DMS79 (cell line): Measurements from ENCODE around the gene CYP2B6.
"Not testable (repeated sequence)": the region's sequence is repeated elsewhere in the genome, so short reads cannot be mapped to it uniquely, and the experiment has no call there.

ENCODE experiments used
- DNase-seq: peaks from one replicate; lab custom pipeline; 2025; lab: John Stamatoyannopoulos, UW

The CYP2B6 gene

GRCh38 chr19:40980743-40981442, 10.2 kb upstream of the CYP2B6 start:
- not testable (repeated sequence) for DNase-seq

- no peak for DNase-seq
Measured at GRCh38 chr19:40981591-40981990, 9.5 kb upstream of the CYP2B6 start.

DNA sequence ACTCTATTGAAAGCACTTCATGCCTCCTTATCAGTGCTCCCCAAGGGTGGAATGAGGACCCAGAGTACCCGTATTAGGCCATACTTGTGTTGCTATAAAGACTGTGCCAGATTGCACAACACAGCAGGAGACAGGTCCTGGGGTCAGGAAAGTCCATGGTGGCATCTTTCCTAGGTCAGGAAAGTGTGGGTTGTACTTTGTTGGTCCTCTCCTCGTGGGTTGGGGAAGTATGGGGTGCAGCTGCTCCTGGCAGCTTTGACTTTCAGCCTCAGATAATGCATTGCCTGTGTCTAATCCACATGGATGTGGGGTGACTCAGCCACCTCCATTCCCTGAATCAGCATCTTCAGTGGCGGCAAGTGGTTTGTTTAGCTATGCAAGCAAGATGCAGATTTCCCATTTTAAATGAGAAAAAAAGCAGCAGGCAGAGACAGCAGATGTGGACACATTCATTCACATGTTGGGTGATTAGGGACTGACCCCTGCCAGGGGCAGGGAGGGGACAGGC, 8.4 kb upstream of the CYP2B6 start:
- no peak for DNase-seq

GRCh38 chr19:40989453-40989852, 1.6 kb upstream of the CYP2B6 start:
- no peak for DNase-seq

DNA sequence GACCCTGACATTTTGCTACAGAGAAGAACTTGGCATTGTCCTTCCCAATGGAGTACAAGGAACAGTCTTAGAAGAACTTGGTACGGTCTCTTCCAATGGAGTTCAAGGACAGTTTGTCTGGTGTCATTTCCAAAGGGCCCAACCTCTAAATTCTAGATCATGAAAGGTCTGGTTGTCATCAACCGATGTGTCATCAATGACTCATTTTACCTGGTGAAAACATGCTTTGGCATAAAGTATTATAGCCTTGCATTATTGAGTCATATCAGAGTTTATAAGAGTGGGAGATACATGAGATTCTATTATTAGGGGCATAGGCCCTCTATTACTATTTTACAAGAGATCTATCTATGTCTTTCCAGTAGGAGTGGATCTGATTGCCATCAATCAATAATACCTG, 4.3 kb downstream of the CYP2B6 start:
- no peak for DNase-seq

DNA sequence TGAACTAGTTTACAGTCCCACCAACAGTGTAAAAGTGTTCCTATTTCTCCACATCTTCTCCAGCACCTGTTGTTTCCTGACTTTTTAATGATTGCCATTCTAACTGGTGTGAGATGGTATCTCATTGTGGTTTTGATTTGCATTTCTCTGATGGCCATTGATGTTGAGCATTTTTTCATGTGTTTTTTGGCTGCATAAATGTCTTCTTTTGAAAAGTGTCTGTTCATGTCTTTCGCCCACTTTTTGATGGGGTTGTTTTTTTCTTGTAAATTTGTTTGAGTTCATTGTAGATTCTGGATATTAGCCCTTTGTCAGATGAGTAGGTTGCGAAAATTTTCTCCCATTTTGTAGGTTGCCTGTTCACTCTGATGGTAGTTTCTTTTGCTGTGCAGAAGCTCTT, 7.9 kb downstream of the CYP2B6 start:
- not testable (repeated sequence) for DNase-seq

GRCh38 chr19:41000310-41000737, 9.2 kb downstream of the CYP2B6 start:
- no peak for DNase-seq

DNA sequence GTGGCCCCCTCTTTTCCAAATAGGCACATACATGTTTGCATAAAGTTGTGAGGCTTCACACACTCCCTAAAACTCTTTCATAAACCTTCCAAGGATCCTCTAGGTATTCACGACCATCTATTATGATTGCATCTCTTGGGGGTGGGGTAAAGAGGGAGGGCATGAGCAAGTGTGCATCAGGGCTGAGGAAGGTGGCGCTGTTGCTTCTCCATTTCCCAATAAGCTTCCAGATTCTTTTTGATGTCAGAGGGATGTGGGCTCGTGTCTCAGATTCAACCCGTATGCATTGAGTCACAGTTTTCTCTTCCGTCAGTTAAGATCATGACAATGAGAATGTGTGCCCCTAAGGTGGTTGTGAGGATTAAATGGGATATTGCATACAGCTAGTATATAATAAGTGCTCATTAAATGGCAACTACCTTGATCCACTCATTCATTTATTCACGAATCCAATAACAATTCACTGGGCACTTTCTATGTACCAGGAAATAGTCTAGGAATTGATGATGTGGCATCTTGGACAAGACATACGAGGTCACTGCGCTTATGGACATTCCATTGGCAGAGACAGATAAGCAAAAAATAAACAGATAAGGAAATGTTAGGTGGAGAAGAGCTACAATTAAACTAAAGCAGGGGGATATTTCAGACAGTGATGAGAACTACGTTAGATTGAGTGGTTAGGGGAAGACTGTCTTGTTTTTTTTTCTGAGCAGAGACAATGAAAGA, 10.3 kb downstream of the CYP2B6 start:
- DNase-seq: no peak

DNA sequence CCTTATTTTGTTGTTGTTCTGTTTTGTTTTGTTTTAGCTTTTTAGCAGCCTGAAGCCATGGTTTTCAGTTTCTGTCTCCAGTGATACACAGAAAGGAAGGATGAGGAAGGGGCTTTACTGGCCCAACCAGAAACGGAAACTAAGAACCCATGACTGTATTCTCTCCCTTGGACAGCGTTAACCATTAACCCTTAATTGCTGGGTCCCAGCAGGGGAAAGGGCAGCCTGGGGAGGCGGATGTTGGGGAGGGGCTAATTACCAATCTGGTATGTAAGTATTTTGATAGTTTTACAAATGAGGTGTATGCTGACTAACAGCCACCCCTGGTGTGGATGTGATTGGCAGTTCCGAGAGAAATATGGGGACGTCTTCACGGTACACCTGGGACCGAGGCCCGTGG, 12.6 kb downstream of the CYP2B6 start:
- DNase-seq: not testable (repeated sequence)

- no peak for DNase-seq
Measured at GRCh38 chr19:41009700-41010235, 18.7 kb downstream of the CYP2B6 start.

- DNase-seq: no peak
Measured at GRCh38 chr19:41013359-41013758, 22.3 kb downstream of the CYP2B6 start.

GRCh38 chr19:41014643-41015042, 23.6 kb downstream of the CYP2B6 start:
- DNase-seq: no peak

DNA sequence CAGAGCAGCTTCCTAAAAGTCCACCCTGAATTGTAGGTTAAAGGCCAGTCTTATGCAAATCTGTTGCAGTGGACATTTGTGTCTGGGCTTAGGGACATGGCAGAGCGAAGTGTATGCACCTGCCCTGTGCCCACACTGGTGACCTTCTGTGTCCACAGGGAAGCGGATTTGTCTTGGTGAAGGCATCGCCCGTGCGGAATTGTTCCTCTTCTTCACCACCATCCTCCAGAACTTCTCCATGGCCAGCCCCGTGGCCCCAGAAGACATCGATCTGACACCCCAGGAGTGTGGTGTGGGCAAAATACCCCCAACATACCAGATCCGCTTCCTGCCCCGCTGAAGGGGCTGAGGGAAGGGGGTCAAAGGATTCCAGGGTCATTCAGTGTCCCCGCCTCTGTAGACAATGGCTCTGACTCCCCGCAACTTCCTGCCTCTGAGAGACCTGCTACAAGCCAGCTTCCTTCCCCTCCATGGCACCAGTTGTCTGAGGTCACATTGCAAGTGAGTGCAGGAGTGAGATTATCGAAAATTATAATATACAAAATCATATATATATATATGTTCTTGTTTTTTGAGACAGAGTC, 25.5 kb downstream of the CYP2B6 start:
- no peak for DNase-seq

DNA sequence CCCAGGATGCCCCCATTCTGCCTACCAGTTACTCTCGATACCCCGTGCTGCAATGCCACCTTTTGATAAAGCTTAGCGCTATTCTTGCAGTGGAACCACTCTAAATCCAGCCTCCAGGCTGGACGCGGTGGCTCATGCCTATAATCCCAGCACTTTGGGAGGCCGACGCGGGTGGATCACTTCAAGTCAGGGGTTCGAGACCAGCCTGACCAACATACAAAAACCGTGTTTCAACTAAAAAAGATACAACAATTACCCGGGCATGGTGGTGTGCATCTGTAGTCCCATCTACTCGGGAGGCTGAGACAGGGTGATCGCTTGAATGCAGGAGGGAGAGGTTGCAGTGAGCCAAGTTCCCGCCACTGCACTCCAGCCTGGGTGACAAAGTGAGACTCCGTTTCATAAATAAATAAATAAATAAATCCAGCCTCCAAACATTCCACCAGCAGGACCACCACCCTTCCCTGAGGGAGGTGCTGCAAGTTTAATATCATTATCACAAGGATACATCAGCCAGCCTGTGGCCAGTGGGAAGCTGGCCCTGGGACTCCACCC, 27.7 kb downstream of the CYP2B6 start:
- DNase-seq: no peak

DNA sequence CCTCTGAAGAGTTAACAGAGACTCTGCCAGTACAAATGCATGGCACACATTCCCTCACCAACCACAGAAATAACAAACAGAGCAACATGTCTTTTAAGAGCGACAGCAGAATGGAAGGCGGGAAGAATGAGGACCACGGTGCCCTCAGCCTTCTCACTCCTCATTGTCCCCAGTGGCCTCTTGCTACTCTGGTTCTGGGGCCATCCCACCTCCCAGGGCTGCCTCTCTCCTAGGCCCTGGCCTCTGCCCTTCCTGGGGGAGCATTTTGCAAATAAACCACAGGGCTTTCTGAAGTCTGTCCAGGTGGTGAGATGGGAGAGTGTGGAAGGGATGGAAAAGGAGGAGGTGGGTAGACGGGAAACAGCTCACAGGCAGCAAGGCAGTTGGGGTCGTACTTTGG, 28.3 kb downstream of the CYP2B6 start:
- no peak for DNase-seq

DNA sequence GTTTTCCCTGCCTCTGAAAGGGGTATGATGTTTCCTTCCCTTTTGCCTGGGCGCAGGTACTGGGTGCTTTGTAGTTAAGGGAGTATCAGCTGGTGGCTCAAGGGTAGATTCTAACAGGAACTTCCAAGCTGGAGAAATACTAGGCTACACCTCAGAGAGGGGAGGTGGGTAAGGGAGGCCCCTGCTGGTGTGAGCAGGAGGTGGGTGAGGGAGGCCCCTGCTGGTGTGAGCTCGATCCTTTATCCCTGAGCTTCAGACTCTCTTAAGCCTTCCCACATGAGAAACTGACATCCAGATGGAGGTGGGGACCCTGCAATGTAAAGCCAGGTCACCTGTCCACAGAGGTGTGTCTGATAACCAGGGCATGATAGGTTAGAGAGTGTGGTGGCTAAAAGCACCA, 32.1 kb downstream of the CYP2B6 start:
- no peak for DNase-seq

GRCh38 chr19:41025411-41025810, 34.3 kb downstream of the CYP2B6 start:
- DNase-seq: no peak

DNA sequence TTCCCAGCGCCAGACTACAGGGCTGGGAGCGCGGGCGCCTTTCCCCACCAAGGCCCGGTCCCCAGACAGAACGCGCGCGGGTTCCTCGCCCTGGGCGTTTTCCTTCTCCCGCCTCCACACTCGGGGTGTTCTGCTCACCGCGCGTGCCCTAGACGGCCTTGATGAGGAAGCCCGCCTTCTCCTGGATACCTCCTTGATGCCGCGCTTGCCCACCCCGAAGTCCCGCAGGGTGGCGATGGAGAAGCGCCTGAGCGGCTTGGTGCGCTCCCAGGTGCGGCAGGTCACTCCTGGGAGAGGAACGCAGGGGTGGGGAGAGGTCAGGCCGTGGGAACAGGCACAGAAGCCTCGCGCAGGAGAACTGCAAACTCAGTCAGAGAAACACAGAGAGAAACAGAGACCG, 34.8 kb downstream of the CYP2B6 start:
- DNase-seq: no peak

DNA sequence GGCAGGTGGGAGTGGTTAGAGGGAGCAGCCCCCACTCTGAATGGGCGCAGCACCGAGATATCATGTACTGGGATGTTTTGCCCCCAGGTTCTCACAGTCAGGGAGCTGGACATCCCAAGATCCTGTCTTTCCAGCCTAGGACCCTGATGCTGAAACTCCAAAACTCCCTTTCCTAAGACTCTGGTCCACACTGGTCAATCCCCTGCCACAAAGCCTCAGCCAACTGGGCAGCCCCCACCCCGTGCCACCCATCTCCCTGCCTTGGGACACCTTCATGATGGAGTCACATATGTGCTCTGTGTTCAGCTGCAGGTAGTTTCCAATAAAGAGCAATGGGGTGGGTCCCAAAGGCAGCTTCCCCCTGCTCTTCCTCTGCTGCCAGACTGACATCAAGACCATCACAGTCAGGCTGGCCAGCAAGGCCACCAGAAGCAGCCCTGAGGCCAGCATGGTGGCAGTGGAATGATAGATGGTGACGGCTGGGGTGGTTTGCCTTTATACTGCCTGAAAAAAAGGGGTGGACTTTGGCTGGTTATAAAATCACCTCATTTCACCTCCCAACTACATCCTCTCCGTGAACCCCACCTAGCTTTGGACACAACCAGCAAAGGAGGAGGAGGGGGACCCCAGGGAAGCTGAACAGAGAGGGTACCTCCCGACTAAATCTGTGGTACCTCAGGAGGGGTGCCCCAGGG, 36.3 kb downstream of the CYP2B6 start:
- no peak for DNase-seq

DNA sequence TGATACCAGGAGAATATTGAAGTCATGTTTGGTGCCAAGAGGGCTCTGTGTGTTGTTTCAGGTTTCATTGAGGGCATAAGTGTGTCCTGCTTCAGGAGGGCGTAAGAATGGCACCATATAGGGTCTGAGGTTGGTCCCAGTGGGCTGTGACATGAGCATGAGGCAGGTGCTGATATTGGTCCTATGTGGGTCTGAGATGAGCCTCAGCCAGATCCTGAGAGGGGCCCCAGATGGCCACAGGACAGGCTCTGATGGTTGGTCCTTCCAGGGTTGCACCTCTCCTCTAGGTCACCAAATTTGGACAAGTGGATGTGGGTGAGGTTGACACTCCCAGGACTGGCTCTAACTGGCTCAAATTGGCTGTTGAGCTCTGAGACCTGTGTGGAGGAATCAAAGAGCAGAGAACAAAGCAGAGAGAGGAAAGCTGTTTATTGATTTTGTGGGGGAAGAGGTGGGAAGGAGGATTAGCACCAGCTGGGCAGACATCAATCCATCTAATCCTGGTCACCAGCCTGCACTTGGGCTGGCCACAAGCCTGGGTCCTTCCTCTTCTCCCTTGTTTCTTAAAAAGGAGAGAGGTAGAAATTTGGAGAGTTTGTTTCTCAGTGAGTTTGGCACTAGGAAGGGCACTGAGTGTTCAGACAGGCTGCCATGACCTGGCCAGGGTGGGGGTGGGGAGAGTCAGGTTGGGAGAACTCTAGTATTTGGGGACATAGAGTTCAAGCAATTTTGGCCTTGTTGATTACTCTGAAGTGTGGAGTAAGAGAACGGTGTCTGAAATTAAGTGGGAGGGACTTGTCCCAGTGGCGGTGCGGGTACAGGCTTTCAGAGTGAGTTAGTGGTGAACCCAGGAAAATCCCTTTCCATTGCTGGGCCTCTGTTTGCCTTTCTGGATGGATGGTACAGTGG, 38.7 kb downstream of the CYP2B6 start:
- DNase-seq: no peak

DNA sequence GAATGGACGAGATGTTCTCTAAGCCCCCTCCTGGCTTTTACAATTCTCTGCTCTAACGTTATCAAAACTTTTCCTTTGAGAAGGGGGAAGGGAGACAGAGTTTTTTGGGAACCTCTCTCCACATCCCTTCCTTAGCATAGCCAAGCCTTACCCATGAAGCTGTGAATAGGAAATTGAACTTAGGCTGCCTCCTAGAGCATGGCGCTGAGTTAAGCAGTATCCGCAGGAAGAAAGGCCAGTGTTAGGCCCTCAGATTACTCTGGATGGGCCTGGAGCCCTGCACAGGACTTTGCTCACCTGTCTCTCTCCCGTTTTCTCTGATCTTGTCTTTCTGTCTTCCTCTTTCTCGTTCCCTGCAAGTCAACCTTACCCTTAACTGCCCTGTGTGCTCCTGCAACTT, 39.6 kb downstream of the CYP2B6 start:
- no peak for DNase-seq
